Fibroblast of skin of left biceps (primary cell): ENCODE data around the gene ZNF385A.
A peak's percentile ranks its signal among the peaks of the same experiment; 100 is the strongest.

Experiments
- DNase-seq, 2 experiments: peaks; one replicate each; pipeline ENCODE4 v3.0.0-alpha.2; 2013; ENCODE audit warnings: low read depth in 2 of 2

Gene ZNF385A

DNA sequence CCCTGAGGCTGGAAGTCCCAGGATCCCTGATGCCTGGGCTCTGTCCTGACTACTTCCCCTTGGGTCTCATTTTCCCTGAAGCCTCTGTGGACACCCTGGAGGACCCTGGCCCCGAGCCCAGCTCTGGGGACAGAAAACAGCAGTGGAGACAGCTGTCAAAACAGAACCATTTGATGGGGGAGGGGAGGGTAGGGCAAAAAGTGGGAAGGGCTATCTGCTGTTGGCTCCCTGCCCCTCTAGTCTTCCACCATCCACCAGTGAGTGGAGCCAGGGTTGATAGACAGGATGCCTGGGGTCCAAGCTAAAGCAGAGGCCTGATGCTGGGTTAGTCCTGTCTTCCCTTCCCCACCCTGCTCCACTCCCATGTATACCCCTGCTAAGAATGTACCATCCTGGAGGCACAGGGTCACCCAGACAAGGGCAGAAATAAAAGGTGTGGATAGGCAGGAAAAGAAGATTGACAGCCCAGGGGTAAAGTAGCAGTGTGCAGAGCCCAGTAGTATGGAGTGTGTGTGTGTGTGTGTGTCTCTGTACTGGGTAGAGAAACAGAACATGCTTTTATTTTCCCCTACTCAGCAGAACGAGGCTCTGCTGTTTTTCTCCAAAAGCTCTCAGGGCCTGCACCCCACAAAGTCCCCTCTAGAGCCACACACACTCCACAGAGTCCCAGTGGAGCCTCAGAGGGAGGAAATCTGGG is 9.8 kb downstream of the ZNF385A start:
- DNase-seq = no peak

DNA sequence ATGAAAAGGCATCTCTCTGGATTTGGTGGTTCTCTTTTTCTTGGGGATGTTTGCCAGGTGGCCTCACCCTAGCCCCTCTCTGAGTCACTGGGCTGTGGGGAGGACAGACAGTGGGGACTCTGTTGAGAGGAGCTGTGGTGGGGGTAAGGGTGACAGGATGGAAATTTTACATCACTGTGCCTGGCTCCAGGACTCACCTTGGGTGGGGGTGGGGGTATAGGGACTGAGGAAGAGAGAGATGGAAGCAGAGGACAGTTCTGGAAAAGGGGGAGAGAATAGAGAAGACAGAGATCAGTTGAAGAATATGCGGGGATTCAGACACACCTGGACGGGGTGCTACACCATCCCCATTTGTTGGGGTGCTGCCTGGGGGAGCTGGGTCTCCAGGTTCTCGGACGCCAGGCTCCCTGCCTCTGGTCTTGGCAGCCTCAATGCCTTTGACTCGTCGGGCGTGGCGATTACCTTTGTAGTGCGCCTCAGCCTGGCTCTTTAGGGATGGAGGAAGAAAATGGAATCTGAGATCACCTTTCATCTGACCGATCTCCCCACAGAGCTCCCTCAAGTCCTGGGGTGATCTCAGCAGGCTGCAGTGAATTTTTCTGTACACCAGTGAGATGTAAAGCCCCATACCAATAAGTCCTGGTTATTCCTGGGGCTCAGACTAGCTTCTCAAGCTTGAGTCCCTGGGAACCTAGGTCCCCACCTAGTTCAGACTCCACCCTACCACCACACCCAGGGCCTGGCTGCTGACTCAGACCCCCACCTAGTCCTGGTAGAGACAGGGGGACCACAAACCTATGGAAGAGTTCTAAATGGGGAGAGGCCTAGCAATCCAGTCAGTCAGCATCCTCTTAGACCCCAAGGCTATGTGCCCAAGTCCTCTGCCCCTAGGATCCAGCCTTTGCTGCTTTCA is 10.6 kb downstream of the ZNF385A start:
- DNase-seq = no peak

DNA sequence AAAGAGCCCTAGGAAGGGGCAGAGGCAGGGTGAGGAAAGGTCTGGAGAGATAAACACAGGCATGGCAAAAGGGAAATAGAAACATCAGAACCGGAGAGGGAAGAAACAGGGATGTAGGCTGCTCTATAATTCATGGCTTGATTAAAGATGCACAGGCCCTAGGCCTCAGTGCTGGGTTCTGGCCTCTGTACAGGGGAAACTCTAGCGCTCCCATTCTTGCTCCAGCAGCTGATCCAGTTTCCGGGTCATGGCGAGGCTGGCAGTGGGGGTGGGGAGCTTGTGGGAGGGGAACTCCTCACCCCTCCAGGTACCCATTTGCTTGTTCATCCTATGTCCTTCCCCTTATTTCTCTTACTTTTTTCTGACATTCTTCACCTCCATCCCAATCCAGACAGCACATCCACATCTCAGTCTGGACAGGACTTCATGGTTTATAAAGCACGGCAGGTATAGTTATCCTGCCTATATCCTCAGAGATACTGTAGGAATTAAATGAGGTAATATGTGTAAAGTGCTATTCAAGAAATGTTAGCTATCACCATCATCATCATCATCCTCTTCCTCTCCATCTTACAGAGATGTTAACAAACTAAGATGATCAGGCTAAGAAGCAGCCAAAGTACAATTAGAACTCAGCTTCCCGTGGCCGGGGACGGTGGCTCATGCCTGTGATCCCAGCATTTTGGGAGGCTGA is 12.3 kb downstream of the ZNF385A start:
- DNase-seq = no peak

DNA sequence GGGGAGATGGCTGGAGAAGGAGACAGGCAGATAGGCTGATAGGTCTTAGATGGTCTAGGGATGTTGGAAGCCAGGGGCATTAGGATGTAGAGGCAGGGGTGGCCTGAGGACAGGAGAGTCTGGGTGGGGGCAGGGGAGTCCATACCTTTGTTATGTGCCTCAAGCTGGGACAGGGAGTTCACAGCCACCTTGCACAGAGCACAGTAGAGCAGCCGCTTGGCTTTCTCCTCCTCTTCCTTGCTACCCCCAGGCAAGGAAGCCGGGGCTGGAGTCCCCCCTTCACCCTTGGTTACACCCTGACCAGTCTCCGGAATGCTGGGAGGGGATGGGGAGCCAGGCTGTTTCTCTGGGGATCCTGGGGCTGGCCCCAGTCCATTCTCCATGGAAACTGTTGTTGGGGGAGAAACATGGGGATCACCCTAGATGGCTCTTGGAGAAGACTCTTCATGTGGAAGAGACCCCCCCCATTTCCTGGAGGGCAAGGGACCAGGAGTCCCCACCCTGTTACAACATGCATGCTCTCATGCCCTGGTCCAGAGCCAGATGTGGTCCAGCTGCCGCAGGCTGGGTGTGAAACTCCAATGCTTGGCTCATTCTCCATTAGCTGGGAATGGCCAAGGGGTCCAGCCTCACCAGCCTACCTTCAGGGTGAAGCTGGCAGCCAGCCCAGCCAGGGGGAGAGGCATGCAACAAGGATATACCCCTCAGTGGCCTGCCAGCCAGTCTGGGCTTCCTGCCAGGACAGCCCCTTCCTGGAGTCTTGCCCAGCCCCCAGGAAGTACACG is 13.0 kb downstream of the ZNF385A start:
- no peak for DNase-seq

DNA sequence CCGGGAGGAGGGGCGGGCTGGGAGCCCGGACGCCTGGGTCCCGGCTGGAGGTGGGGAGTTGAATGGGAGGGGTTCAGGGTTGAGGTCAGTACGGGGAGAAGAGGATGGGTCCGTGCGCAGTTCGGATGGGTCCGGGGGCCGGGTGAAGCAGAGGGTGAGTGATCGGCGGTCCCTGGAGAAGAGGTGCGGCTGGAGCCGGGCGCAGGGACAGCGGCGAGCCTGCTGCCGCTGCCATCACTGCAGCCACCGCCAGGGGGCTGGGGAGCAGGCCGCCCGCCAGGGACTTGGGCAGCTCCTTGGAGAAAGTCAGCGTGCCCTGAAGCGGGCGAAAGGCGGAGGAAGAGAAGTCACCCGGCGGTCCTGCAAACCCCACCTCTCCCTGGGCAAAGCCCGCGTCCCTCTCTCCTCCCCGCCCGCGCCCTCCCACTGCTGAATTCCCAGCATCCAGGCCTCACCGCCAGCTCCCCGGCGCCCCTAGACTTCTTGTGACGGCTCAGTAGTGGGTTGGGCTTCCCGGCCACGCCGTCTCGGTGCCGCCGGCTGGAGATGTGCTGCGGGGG is 14.3 kb downstream of the ZNF385A start:
- no peak for DNase-seq

DNA sequence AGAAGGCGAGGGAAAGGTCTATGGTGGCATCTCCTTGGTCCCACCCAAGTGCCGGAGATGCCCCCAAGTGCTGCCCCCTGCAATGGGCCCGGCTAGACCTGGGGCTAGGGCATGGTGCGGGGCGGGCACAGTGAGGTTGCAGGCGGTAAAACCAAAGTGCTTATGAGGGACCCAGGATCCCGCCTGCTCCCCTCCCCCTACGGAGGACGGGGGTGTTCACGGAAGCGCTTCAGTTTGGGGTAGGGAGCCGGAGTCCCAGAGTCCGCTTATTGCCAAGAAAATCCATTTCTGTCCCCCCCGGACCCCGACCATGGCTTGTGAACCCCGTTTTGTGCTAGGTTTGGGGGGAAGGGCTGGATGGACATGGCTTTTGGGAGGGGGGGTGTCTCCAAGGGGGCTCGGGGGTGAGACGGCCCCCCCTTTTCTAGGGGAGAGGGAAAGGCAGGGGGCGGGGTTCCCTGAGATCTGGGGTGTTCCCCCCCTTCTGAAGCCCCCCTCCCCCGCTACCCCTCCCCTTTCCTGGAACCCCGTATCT is 14.9 kb downstream of the ZNF385A start:
- DNase-seq = no peak

DNA sequence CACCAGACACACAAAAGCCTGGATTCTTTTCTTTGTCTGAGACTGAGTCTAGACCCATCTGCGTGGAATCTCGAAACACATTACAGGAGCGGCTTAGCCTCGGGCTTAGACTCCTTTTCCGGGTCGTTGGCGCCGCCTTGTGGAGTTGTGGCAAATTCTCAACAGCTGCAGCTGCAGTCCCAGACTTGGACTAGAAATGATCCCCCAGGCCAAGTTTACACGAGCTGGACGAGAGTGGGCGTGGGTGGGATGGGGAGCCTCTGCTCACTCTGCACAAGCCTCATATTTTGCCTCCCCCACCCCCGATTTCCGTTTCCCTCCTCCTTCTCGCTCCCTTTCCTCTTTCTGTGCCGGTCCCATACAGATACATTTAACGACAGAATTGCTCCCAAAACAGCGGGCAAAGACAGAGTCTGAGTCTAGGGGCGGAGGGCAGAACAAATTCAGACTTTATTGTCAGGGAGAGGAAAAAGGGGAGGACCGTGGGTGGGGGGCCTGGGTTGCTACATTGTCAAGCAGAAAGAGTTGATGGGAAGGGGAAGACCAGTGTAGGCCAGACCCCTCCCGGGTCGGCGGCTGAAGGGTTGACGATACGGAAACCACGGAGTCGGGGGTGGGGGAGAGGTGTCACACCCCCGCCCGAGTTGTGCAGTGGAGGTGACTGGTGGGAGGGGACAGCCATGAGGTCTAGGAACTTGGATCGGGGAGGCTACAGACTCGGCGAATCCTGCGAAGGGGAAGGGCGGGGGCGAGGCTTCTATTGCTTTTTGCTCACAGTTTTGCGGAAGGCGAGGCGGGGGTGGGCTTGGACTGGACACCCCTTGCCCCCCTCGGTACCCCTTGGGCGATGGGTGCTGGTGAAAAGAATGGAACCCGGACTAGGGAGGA is 15.6 kb downstream of the ZNF385A start:
- DNase-seq = peak; percentile 54 to 66

DNA sequence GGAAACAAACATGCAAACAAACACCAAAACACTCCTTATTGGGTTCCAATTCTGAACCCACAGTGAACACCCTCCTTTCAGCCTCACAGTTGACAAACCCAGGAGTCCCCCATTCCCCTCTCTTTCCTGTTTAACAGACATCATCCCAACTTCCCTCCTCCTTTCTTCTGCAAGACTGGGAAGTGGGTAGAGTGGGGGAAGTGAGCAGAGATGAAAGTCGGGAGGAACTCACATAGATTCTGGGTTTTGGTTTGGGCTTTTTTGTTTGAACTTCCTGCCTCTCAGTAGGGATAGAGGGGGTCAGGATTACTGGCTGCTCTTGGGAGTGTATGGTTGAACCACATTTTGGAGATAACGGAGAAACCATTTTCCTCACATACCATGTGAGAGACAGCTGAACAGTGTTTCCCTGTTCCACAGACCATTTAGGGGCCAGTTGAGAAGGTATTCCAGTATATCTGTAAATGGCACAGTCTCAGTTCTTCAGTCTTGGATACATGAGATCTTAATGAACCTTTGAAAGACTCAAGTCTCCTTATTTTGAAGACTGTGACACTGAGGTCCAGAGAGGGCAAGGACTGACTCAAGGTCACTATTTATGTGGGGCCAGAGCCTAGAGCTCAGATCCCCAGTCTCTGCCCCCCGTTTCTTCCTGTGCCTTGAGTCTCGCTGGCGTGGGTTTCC is 16.4 kb downstream of the ZNF385A start:
- DNase-seq = no peak

DNA sequence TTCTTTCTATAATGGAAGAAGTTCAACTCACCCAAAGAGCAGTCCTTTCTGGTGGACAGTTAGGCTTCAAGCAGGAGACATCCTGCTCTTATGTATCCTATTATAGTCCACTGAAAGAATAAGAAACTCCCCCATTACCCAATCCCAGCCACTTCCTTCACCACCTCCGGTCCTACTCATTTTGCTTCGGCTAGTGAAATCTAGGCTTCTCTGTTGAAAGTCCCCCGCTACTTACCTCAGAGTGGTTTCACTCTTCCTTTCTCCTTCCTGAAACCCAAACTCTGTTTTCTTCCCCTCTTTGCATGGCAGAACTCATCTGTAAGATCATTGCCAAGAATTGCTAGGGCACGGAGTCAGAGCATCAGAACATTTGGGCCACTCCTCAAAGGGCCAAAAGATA is 20.1 kb downstream of the ZNF385A start, which contains the start of gene GPR84:
Gene GPR84 (minus strand): TSS at position 74 of the 400 bp plus-strand sequence. CDS start 635 bp downstream, outside the sequence.
- no peak for DNase-seq

DNA sequence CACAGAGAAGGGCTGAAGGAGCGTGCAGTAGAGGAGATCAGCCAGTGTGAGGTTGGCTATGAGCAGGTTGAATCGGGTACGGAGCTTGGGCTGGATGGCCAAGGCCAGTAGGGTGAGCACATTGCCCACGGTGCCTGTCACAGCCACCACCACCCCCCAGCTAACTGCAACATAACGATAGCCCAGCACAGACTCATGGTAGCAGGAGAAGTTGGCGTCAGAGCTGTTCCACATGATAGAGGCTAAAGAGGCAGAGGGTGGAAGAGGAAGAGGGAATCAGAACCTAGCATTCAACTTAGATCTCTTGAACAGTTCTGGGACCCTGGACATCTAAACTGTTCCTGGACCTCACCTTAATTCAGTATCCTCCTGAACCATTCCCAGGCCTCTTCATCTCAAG is 20.9 kb downstream of the ZNF385A start:
- DNase-seq = no peak

DNA sequence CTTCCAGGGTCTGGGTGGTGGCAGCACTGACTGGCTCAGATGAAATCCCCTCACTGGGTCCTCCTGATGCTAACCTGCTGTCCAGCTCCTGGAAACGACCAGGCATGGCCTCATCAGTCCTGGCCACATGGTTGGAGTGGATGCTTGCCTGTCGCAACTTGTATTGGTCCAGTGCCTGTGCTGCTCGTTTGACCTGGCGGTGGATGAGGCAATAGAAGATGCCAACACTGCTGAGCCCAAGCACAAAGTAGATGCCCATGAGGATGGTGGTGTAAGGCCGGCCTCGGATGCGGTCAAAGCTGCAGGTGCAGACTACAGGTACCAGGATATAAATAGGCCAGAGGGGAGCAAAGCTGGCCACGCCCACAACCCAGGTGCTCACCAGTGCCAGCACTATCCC is 21.5 kb downstream of the ZNF385A start:
- DNase-seq = no peak

DNA sequence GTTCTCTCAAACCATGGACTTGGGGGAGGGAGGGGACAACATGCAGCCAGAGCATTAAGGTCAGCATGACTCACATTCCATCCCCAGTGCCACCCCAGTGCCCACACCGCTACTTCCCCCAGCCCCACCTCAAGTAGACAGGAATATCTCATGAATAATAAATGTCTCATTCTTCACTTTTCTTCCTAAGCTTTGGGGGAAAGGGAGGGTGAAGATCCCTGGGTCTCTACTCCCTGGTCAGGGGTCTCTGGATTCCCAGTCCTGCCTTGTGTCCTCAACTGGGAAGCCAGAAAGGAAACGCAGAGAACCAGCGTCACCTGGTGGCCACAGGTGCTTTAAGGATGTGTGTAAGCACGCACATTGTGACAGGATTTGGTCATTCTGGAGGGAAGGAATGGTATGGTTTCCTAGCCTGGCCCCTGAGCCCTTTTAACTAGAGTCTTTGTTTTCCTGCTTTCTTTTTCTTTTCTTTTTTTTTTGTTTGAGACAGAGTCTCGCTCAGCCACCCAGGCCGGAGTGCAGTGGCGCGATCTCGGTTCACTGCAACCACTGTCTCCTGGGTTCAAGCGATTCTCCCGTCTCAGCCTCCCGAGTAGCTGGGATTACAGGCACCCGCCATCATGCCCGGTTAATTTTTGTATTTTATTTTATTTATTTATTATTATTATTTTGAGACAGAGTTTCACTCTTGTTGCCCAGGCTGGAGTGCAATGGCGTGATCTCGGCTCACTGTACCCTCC is 23.6 kb downstream of the ZNF385A start:
- peak in 1 of 2 experiments; percentile 56 for DNase-seq

DNA sequence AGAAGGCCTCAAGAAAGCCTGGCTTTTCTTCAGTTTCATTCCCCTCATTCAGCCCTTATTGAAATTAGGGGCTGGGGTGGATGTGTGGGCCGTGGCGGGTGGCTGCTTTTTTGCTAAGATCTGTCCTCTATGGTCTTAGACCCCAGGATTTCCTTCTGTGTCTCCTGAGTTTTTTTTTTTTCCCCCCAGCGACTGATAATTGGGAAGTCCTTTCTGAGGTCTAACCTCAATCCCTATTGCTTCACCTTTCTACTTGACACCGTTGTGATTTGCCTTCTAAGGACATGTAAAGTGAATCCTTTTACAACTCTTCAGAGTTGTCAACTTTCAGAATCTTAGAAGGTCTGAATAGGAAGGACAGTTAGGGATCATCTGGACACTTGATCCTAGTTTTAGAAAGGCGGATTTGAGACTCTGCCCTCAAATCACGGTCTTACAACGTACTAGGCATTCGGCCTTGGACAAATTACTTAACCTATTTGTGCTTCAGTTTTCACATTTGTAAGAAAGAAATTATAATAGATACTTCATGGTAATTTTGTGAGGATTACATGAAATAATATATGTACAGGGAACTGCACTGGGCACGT is 24.7 kb downstream of the ZNF385A start:
- DNase-seq = no peak

DNA sequence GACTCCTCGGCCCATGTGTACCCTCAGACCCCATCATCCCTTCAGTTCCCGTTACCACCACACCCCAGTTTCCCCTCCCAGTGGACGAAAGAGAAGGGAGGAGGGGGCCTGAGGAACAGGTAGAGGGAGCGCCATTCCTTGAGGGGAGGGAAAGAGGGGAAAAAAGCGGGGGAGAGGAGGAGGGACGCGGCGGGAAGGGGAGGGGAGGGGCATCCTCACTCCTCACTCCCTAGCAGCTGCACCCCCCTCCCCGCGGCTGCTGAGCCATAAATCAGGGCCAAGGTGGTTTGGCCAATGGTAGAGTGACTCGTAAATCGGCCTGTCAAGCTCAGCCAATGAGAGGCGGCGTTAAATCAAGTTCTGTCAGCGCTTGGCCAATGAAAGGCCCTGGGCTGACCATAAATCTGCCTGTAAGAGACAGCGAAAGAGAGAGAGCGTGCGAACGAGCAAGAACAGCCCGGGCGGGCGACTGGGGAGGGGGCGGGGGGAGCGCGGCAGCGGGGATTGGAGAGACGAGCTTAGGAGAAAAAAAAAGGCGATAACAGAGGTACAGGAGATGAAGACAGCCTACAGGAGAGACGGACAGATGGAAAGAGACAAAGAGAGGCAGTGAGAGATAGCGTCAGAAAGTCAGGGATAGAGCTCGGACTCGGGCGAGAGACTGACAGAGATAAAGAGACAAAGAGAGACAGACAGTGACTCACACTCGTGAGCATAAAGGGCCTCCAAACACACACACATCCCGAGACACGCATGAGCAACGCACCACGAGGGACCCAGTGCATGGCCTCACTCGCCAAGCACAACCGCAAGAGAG is 25.4 kb downstream of the ZNF385A start:
- peak; percentile 99 to 100 for DNase-seq

DNA sequence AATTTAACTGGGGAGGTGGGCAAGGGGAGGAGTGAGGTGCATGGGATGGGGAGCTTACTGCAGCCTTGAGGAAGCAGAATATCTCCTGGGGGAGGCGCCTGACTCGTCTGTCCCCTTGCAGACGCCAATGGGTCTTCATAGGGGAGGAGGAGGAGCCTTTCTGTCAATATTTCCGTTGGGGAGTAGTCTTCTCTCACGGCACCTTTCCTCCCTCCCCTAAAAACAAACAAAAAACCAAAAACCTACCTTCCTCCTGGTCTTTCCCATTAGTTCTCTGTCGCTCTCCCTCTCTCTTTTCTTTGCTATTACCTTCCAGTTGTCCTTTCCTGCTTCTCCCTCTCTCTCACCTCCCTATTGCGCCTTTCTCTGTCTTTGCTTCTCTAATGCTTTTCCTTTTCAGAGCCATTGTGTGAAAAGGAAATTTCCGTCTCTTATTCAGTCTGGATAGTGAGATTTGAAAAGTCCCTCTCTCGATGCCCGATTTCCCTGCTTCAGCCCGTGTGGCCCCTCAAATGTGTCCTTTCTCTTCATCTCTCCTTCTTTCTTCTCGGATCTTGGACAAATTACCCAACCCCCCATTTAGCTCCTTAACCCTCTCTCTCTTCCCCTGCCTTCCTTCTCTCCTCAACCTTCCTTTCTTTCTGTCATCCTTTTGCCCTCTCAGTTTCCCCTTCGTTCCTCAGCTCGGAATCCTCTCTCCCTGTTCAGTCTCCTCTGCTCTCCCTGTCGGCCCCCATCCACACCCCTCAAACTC is 26.2 kb downstream of the ZNF385A start:
- DNase-seq = no peak

DNA sequence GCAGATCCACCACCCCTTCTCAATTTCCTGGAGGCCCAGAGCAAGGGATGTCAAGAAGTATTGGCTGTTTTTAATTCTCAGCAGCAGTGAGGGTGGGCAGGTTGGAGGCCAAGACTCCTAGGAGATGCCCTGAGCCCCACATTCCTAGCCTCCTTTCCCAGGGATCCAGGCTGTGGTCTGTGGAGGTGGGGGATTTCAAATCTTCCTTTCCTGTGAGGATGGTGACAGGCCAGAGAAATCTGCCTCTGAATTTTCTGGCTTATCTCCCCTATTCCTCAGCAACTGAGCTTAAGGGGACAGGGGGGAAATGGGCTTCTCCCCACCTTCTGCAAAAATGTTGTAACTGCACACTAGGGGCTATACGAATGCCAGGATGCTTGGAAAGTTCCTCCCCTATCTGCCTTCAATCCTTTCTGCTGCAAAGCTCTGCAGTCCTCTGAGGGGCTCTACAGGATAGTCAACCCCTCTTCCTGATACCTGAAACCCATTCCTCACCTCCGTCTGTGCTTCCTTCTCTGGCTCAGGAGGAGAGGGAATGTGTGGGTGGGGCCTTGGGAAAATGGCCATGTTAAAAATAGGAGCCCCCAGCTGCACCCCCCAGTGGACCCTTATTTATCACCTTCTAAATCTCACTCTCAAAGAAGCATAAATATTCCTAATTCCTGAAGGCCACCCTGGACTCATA is 26.9 kb downstream of the ZNF385A start:
- DNase-seq = no peak
